ENCODE measurements around the gene RIMS4.

DNA sequence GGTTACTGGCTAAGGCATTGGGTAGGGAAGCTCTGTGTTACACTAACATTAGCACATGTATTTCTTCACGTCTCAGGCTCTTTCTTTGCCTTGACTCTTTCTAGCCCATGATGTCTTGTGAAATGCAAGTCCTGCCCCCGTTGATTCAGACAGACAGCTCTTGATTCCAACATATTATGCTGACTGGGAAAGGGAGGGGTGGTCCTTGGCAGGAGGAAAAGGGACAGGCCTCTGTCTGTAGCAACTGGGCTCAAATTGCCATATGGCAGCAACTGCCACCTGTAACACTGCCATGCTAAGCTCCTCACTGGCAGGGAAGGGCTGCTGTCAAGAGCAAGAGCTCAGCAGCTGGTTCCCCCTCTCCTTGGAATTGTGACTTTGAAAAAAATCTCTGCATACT, 70.4 kb downstream of the RIMS4 start:
- TF ChIP-seq, protein P1, sequence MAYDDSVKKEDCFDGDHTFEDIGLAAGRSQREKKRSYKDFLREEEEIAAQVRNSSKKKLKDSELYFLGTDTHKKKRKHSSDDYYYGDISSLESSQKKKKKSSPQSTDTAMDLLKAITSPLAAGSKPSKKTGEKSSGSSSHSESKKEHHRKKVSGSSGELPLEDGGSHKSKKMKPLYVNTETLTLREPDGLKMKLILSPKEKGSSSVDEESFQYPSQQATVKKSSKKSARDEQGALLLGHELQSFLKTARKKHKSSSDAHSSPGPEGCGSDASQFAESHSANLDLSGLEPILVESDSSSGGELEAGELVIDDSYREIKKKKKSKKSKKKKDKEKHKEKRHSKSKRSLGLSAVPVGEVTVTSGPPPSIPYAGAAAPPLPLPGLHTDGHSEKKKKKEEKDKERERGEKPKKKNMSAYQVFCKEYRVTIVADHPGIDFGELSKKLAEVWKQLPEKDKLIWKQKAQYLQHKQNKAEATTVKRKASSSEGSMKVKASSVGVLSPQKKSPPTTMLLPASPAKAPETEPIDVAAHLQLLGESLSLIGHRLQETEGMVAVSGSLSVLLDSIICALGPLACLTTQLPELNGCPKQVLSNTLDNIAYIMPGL (CRISPR knock-in tag; IDR thresholded peaks at IDR 0.05) = no peak
- TF ChIP-seq NFIX (CRISPR knock-in tag; IDR thresholded peaks at IDR 0.05; ENCODE audit: low read depth) (no peak), CHD1 (IDR thresholded peaks at IDR 0.05; ENCODE audit: low read length) (no peak), EZH2 (IDR thresholded peaks at IDR 0.05; ENCODE audit: borderline replicate concordance, low read depth, low read length) (no peak), CBX1 (IDR thresholded peaks at IDR 0.05; ENCODE audit: low read depth) (no peak)
- TF ChIP-seq, protein P2, sequence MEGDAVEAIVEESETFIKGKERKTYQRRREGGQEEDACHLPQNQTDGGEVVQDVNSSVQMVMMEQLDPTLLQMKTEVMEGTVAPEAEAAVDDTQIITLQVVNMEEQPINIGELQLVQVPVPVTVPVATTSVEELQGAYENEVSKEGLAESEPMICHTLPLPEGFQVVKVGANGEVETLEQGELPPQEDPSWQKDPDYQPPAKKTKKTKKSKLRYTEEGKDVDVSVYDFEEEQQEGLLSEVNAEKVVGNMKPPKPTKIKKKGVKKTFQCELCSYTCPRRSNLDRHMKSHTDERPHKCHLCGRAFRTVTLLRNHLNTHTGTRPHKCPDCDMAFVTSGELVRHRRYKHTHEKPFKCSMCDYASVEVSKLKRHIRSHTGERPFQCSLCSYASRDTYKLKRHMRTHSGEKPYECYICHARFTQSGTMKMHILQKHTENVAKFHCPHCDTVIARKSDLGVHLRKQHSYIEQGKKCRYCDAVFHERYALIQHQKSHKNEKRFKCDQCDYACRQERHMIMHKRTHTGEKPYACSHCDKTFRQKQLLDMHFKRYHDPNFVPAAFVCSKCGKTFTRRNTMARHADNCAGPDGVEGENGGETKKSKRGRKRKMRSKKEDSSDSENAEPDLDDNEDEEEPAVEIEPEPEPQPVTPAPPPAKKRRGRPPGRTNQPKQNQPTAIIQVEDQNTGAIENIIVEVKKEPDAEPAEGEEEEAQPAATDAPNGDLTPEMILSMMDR (IDR thresholded peaks at IDR 0.05 in 2 of 3, conservative IDR thresholded peaks at IDR 0.05 in 1 of 3; ENCODE audit: insufficient read depth in 2 of 3, low read depth in 1 of 3, low read length in 3 of 3) = no peak
- TF ChIP-seq, protein P3, sequence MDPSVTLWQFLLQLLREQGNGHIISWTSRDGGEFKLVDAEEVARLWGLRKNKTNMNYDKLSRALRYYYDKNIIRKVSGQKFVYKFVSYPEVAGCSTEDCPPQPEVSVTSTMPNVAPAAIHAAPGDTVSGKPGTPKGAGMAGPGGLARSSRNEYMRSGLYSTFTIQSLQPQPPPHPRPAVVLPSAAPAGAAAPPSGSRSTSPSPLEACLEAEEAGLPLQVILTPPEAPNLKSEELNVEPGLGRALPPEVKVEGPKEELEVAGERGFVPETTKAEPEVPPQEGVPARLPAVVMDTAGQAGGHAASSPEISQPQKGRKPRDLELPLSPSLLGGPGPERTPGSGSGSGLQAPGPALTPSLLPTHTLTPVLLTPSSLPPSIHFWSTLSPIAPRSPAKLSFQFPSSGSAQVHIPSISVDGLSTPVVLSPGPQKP (CRISPR knock-in tag; IDR thresholded peaks at IDR 0.05) = no peak
- TF ChIP-seq, protein P4, sequence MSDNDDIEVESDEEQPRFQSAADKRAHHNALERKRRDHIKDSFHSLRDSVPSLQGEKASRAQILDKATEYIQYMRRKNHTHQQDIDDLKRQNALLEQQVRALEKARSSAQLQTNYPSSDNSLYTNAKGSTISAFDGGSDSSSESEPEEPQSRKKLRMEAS (CRISPR knock-in tag; IDR thresholded peaks at IDR 0.05) = no peak
